ENCODE data around the gene CAST.

CAST gene

GRCh38 chr5:96753848-96754247 is 91.7 kb downstream of the CAST start:
- no peak for TF ChIP-seq ZFX (IDR thresholded peaks at IDR 0.05; ENCODE audit: borderline replicate concordance)
- H3K27ac ChIP-seq: no peak overlapping the region

GRCh38 chr5:96755851-96756250 is 93.7 kb downstream of the CAST start:
- no peak overlapping the region for H3K27ac ChIP-seq
- no peak for TF ChIP-seq CTCF (IDR thresholded peaks at IDR 0.05)
- TF ChIP-seq ZFX (IDR thresholded peaks at IDR 0.05; ENCODE audit: borderline replicate concordance): no peak

GRCh38 chr5:96756985-96757384 is 94.8 kb downstream of the CAST start:
- H3K27ac ChIP-seq: no peak overlapping the region
- TF ChIP-seq ZFX (IDR thresholded peaks at IDR 0.05; ENCODE audit: borderline replicate concordance) (no peak), CTCF (IDR thresholded peaks at IDR 0.05) (no peak)

- no peak for TF ChIP-seq CTCF (IDR thresholded peaks at IDR 0.05)
- no peak for TF ChIP-seq ZFX (IDR thresholded peaks at IDR 0.05; ENCODE audit: borderline replicate concordance)
- no peak overlapping the region for H3K27ac ChIP-seq
Observed at GRCh38 chr5:96758621-96759020, 96.4 kb downstream of the CAST start.

GRCh38 chr5:96761618-96762017 is 99.4 kb downstream of the CAST start:
- TF ChIP-seq CTCF (IDR thresholded peaks at IDR 0.05): no peak
- H3K27ac ChIP-seq: no peak overlapping the region

GRCh38 chr5:96763026-96763425 is 100.8 kb downstream of the CAST start:
- no peak overlapping the region for H3K27ac ChIP-seq
- TF ChIP-seq CTCF (IDR thresholded peaks at IDR 0.05) (no peak), ZFX (IDR thresholded peaks at IDR 0.05; ENCODE audit: borderline replicate concordance) (no peak)

GRCh38 chr5:96765043-96765442 is 102.9 kb downstream of the CAST start:
- TF ChIP-seq ZFX (IDR thresholded peaks at IDR 0.05; ENCODE audit: borderline replicate concordance) (no peak), CTCF (IDR thresholded peaks at IDR 0.05) (no peak)

GRCh38 chr5:96768708-96769251 is 106.6 kb downstream of the CAST start:
- no peak for TF ChIP-seq ZFX (IDR thresholded peaks at IDR 0.05; ENCODE audit: borderline replicate concordance)
- TF ChIP-seq CTCF (IDR thresholded peaks at IDR 0.05): no peak
- H3K27ac ChIP-seq: no peak overlapping the region

More at GRCh38 chr5:96765043-96765442, 102.9 kb downstream of the CAST start:
- H3K27ac ChIP-seq: no peak overlapping the region
